Neural crest cell (in vitro differentiated cells): Measurements from ENCODE around the gene TSPAN7. TPM values are rescaled to one million over a fixed set of nuclear protein-coding genes. Genes with fewer than 3 reads are reported as not detected.

ENCODE experiments used
- DNase-seq: peaks from one replicate; pipeline ENCODE4 v3.0.0; 2021; ENCODE audit warnings: low read depth, mixed read lengths, low spot score
- H3K27ac Mint-ChIP-seq: one replicate; pipeline ENCODE4 v1.8.0; 2021; ENCODE audit warnings: mild to moderate bottlenecking, mixed read lengths; ENCODE audit not compliant: unreplicated experiment
- H3K27me3 Mint-ChIP-seq: 2 replicates; pipeline ENCODE4 v1.8.0; 2021; ENCODE audit warnings: low read depth, mild to moderate bottlenecking, mixed read lengths
- H3K36me3 Mint-ChIP-seq: 2 replicates; pipeline ENCODE4 v1.8.0; 2021; ENCODE audit warnings: low read depth, mild to moderate bottlenecking, mixed read lengths
- H3K4me1 Mint-ChIP-seq: 2 replicates; pipeline ENCODE4 v1.8.0; 2021; ENCODE audit warnings: mixed read lengths
- H3K4me3 Mint-ChIP-seq: one replicate; pipeline ENCODE4 v1.8.0; 2021; ENCODE audit warnings: mild to moderate bottlenecking, mixed read lengths
- H3K9me3 Mint-ChIP-seq: 2 replicates; pipeline ENCODE4 v1.8.0; 2021; ENCODE audit warnings: mixed read lengths
- CTCF ChIP-seq: fragments of 200-600 bp; sonication (generic); conservative IDR thresholded peaks from 2 replicates; pipeline ENCODE4 v1.5.0; 2021; ENCODE audit warnings: antibody characterized with exemption, mild to moderate bottlenecking
- total RNA-seq: library from RNA; stranded (reverse); gene quantifications from 2 replicates; pipeline ENCODE4 v1.2.1, GENCODE V29; 2021

The TSPAN7 gene
- total RNA-seq, 1 donor from 2014 or later: 9.1 TPM

DNA sequence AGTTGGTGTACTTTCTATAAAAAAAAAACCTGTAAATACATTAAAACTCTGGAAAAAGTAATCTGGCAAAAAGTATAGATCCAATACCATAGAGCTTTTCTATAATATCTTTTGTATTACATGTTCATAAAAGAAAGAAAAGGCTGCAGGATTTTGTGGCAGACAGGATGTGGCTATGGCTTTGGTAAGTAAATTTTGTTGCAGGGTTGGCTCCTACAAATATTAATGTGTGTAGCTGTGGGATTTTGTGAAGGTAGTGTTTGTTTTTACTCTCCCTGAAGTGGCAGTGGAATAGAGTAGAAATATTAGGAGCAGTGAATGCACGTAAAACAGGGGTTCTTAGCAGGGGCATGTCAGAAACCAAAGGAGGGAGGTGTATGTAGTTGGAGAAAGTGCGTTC lies 84.8 kb downstream of the TSPAN7 start:
- no peaks in the 10 kb centered on the region for H3K4me1 Mint-ChIP-seq
- no peaks in the 10 kb centered on the region for H3K27me3 Mint-ChIP-seq
- H3K4me3 Mint-ChIP-seq: no peak overlapping the region
- H3K36me3 Mint-ChIP-seq: no peaks in the 10 kb centered on the region
- H3K27ac Mint-ChIP-seq: no peak overlapping the region
- DNase-seq: no peak
- TF ChIP-seq CTCF: no peak
- H3K9me3 Mint-ChIP-seq: no peaks in the 10 kb centered on the region

GRCh38 chrX:38649221-38649620 lies 87.9 kb downstream of the TSPAN7 start:
- Mint-ChIP-seq H3K4me1 (no peaks in the 10 kb centered on the region), H3K4me3 (no peak overlapping the region), H3K9me3 (no peaks in the 10 kb centered on the region), H3K36me3 (no peaks in the 10 kb centered on the region), H3K27me3 (no peaks in the 10 kb centered on the region), H3K27ac (no peak overlapping the region)
- DNase-seq: no peak
- TF ChIP-seq CTCF: no peak

- Mint-ChIP-seq H3K4me1 (no peaks in the 10 kb centered on the region), H3K9me3 (no peaks in the 10 kb centered on the region)
Measured at GRCh38 chrX:38649674-38650647, 88.6 kb downstream of the TSPAN7 start.

DNA sequence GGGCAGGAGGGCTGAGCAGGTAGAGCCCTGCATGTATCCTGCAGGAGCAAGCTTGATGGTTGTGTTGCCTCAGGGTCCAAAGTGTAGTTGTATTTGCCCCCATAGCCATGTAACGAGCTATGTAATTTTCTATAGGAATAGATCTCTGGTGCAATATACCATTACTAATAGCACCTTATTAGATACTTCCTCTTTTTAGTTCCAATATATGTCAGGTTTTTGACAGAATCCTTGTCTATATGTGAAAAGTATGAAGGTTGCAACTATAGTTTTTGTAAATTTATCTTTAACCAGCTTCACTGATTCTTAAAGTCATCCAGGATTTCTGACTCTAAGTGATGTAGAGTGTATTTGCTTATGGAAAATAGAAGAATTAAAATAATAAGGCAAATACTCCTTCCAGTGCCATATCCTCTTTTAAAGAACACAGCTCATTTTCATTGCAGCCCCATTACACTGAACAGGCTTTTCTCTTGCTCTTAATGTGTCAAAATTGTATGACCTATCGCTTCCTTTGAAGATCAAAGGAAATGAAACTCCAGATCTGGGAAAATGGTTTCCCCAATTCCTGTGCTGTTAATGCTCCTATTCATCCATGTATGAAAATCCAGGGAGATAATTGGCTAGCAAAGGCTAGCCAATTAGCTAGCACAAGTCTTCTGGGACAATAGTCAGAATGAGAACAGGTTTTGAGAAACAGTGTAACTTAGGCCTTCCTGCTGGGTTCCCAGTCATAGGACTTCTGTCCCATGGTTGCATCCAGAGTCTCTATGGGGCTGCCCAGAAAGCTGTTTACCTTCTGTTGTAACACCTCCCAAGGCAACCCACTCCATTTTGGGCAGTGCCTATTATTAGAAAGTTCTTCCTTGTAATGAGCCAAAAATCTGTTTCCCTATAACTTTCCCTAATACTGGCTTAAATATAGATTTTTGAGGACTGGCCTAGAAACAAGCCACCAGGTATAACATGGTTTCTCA lies 90.6 kb downstream of the TSPAN7 start:
- Mint-ChIP-seq H3K4me3 (no peak overlapping the region), H3K36me3 (no peaks in the 10 kb centered on the region), H3K4me1 (no peaks in the 10 kb centered on the region), H3K9me3 (no peaks in the 10 kb centered on the region), H3K27me3 (no peaks in the 10 kb centered on the region), H3K27ac (no peak overlapping the region)
- no peak for DNase-seq
- no peak for TF ChIP-seq CTCF

More at GRCh38 chrX:38649674-38650647, 88.6 kb downstream of the TSPAN7 start:
- no peak overlapping the region for H3K27ac Mint-ChIP-seq
- no peaks in the 10 kb centered on the region for H3K27me3 Mint-ChIP-seq
- no peaks in the 10 kb centered on the region for H3K36me3 Mint-ChIP-seq
- DNase-seq: no peak
- H3K4me3 Mint-ChIP-seq: no peak overlapping the region
- TF ChIP-seq CTCF: no peak

GRCh38 chrX:38652934-38653442 lies 91.6 kb downstream of the TSPAN7 start:
- no peak for TF ChIP-seq CTCF
- Mint-ChIP-seq H3K4me1 (no peaks in the 10 kb centered on the region), H3K4me3 (no peak overlapping the region), H3K36me3 (no peaks in the 10 kb centered on the region), H3K9me3 (no peaks in the 10 kb centered on the region), H3K27me3 (no peaks in the 10 kb centered on the region), H3K27ac (no peak overlapping the region)
- no peak for DNase-seq
